GM03348 (cell line): ENCODE data around the gene TBC1D5.
A peak's percentile ranks its signal among the peaks of the same experiment; 100 is the strongest.
"Not testable (repeated sequence)": the region's sequence is repeated elsewhere in the genome, so short reads cannot be mapped to it uniquely, and the experiment has no call there.

Source experiments
- DNase-seq: peaks from one replicate; pipeline ENCODE4 v3.0.0; 2012; ENCODE audit warnings: low spot score

Gene TBC1D5

GRCh38 chr3:17401912-17402311 lies 340.5 kb downstream of the TBC1D5 start:
- no peak for DNase-seq

GRCh38 chr3:17399586-17399985 lies 342.8 kb downstream of the TBC1D5 start:
- no peak for DNase-seq

GRCh38 chr3:17398959-17399551 lies 343.4 kb downstream of the TBC1D5 start:
- DNase-seq = no peak

GRCh38 chr3:17396036-17396435 lies 346.4 kb downstream of the TBC1D5 start:
- no peak for DNase-seq

- no peak for DNase-seq
Observed at GRCh38 chr3:17394541-17395155, 347.8 kb downstream of the TBC1D5 start.

- DNase-seq = not testable (repeated sequence)
Observed at GRCh38 chr3:17392516-17392915, 349.9 kb downstream of the TBC1D5 start.

GRCh38 chr3:17390785-17391184 lies 351.6 kb downstream of the TBC1D5 start:
- DNase-seq = no peak

- DNase-seq = no peak
Observed at GRCh38 chr3:17387108-17387507, 355.3 kb downstream of the TBC1D5 start.

- no peak for DNase-seq
Observed at GRCh38 chr3:17386432-17386831, 356.0 kb downstream of the TBC1D5 start.

- peak; percentile 25 for DNase-seq
Observed at GRCh38 chr3:17384567-17385296, 357.7 kb downstream of the TBC1D5 start.

- DNase-seq = no peak
Observed at GRCh38 chr3:17373304-17373703, 369.1 kb downstream of the TBC1D5 start.

- DNase-seq = peak; percentile 20
Observed at GRCh38 chr3:17372362-17373210, 369.8 kb downstream of the TBC1D5 start.

- DNase-seq = no peak
Observed at GRCh38 chr3:17369973-17370372, 372.5 kb downstream of the TBC1D5 start.

GRCh38 chr3:17367171-17367570 lies 375.3 kb downstream of the TBC1D5 start:
- DNase-seq = peak; percentile 11

- no peak for DNase-seq
Observed at GRCh38 chr3:17360991-17361390, 381.4 kb downstream of the TBC1D5 start.

GRCh38 chr3:17359911-17360310 lies 382.5 kb downstream of the TBC1D5 start:
- no peak for DNase-seq

- no peak for DNase-seq
Observed at GRCh38 chr3:17357035-17357710, 385.3 kb downstream of the TBC1D5 start.

GRCh38 chr3:17356585-17356984 lies 385.8 kb downstream of the TBC1D5 start:
- DNase-seq = no peak

GRCh38 chr3:17355591-17355990 lies 386.8 kb downstream of the TBC1D5 start:
- DNase-seq = peak; percentile 36

GRCh38 chr3:17354341-17354740 lies 388.1 kb downstream of the TBC1D5 start:
- DNase-seq = no peak

- no peak for DNase-seq
Observed at GRCh38 chr3:17352620-17353019, 389.8 kb downstream of the TBC1D5 start.

- not testable (repeated sequence) for DNase-seq
Observed at GRCh38 chr3:17351193-17351592, 391.2 kb downstream of the TBC1D5 start.
